Activated CD4-positive, alpha-beta T cell treated with anti-CD3 and anti-CD28 coated beads, Interleukin-2, amount 10 ng/mL, durations not matched to agents 7 days and 5 days (primary cell): ENCODE measurements around the gene PRRX1. TPM values are rescaled to one million over a fixed set of nuclear protein-coding genes. Genes with fewer than 3 reads are reported as not detected.

Experiments used
- CTCF ChIA-PET: fragments of 350-600 bp; sonication (Branson Sonifier 250); formaldehyde crosslinking; loops from one replicate; lab custom pipeline; 2021; ENCODE audit warnings: antibody characterized with exemption; lab: Charles Lee
- POLR2A ChIA-PET: fragments of 350-600 bp; sonication (Branson Sonifier 250); formaldehyde crosslinking; loops from one replicate; lab custom pipeline; 2021; ENCODE audit warnings: antibody characterized with exemption; lab: Charles Lee
- DNase-seq: peaks from one replicate; pipeline ENCODE4 v3.0.0-alpha.2; 2020
- H3K27ac Mint-ChIP-seq: one replicate; pipeline ENCODE4 v1.8.0; 2021; ENCODE audit warnings: mild to moderate bottlenecking, moderate library complexity, mixed read lengths
- H3K27me3 Mint-ChIP-seq: one replicate; pipeline ENCODE4 v1.8.0; 2021; ENCODE audit warnings: mixed read lengths
- H3K36me3 Mint-ChIP-seq: one replicate; pipeline ENCODE4 v1.8.0; 2021; ENCODE audit warnings: low read depth, mixed read lengths
- H3K4me1 Mint-ChIP-seq: one replicate; pipeline ENCODE4 v1.8.0; 2021; ENCODE audit warnings: mixed read lengths
- H3K4me3 Mint-ChIP-seq: one replicate; pipeline ENCODE4 v1.8.0; 2021; ENCODE audit warnings: mild to moderate bottlenecking, moderate library complexity, mixed read lengths
- H3K9me3 Mint-ChIP-seq: one replicate; pipeline ENCODE4 v1.8.0; 2021; ENCODE audit warnings: mixed read lengths
- total RNA-seq, 2 experiments: library from RNA; stranded (reverse); gene quantifications; one replicate each; pipeline ENCODE4 v1.2.3, GENCODE V29; 2021

PRRX1 gene
- total RNA-seq, 2 experiments from 2014 or later = not detected

GRCh38 chr1:170700842-170701615 lies 37.1 kb downstream of the PRRX1 start:
- ChIA-PET POLR2A (no interaction called here), CTCF (no interaction called here)
- Mint-ChIP-seq H3K9me3 (no peaks in the 10 kb centered on the region), H3K27me3 (peaks cover 2% of the 10 kb centered on the region), H3K4me3 (no peak overlapping the region), H3K36me3 (no peaks in the 10 kb centered on the region), H3K4me1 (no peaks in the 10 kb centered on the region), H3K27ac (no peak overlapping the region)
- no peak for DNase-seq

- CTCF ChIA-PET = no interaction called here
- Mint-ChIP-seq H3K36me3 (no peaks in the 10 kb centered on the region), H3K27me3 (peaks cover 2% of the 10 kb centered on the region), H3K9me3 (no peaks in the 10 kb centered on the region), H3K27ac (no peak overlapping the region), H3K4me3 (no peak overlapping the region), H3K4me1 (no peaks in the 10 kb centered on the region)
- no peak for DNase-seq
- POLR2A ChIA-PET = no interaction called here
Measured at GRCh38 chr1:170701962-170702361, 38.0 kb downstream of the PRRX1 start.

GRCh38 chr1:170703591-170703990 lies 39.7 kb downstream of the PRRX1 start:
- CTCF ChIA-PET = no interaction called here
- POLR2A ChIA-PET = no interaction called here

GRCh38 chr1:170704256-170704655 lies 40.3 kb downstream of the PRRX1 start:
- CTCF ChIA-PET = no interaction called here
- no peaks in the 10 kb centered on the region for H3K9me3 Mint-ChIP-seq
- POLR2A ChIA-PET = no interaction called here
- no peak overlapping the region for H3K4me3 Mint-ChIP-seq
- H3K36me3 Mint-ChIP-seq = no peaks in the 10 kb centered on the region
- no peaks in the 10 kb centered on the region for H3K27me3 Mint-ChIP-seq
- H3K27ac Mint-ChIP-seq = no peak overlapping the region
- no peak for DNase-seq
- H3K4me1 Mint-ChIP-seq = no peaks in the 10 kb centered on the region

More at GRCh38 chr1:170703591-170703990, 39.7 kb downstream of the PRRX1 start:
- Mint-ChIP-seq H3K27ac (no peak overlapping the region), H3K36me3 (no peaks in the 10 kb centered on the region), H3K27me3 (no peaks in the 10 kb centered on the region), H3K4me3 (no peak overlapping the region), H3K9me3 (no peaks in the 10 kb centered on the region), H3K4me1 (no peaks in the 10 kb centered on the region)
- no peak for DNase-seq

GRCh38 chr1:170705981-170706380 lies 42.0 kb downstream of the PRRX1 start:
- H3K36me3 Mint-ChIP-seq = no peaks in the 10 kb centered on the region
- H3K27ac Mint-ChIP-seq = no peak overlapping the region
- CTCF ChIA-PET = no interaction called here
- no peak overlapping the region for H3K4me3 Mint-ChIP-seq
- no peaks in the 10 kb centered on the region for H3K9me3 Mint-ChIP-seq
- no peaks in the 10 kb centered on the region for H3K4me1 Mint-ChIP-seq
- POLR2A ChIA-PET = no interaction called here
- DNase-seq = no peak
- H3K27me3 Mint-ChIP-seq = no peaks in the 10 kb centered on the region

GRCh38 chr1:170707117-170707516 lies 43.2 kb downstream of the PRRX1 start:
- no peaks in the 10 kb centered on the region for H3K9me3 Mint-ChIP-seq
- no peaks in the 10 kb centered on the region for H3K27me3 Mint-ChIP-seq
- H3K4me1 Mint-ChIP-seq = no peaks in the 10 kb centered on the region
- ChIA-PET CTCF (interaction anchor here (0.7 kb wide), 1 partner anchor 75 kb away, joined by 4 read pairs; no protein-coding TSS in a partner anchor), POLR2A (no interaction called here)
- H3K27ac Mint-ChIP-seq = no peak overlapping the region
- no peaks in the 10 kb centered on the region for H3K36me3 Mint-ChIP-seq
- no peak overlapping the region for H3K4me3 Mint-ChIP-seq
- DNase-seq = no peak

GRCh38 chr1:170707959-170708655 lies 44.2 kb downstream of the PRRX1 start:
- ChIA-PET CTCF (no interaction called here), POLR2A (no interaction called here)
- Mint-ChIP-seq H3K27ac (no peak overlapping the region), H3K4me1 (no peaks in the 10 kb centered on the region), H3K36me3 (no peaks in the 10 kb centered on the region), H3K4me3 (no peak overlapping the region), H3K27me3 (peaks cover 3% of the 10 kb centered on the region), H3K9me3 (no peaks in the 10 kb centered on the region)
- DNase-seq = no peak

DNA sequence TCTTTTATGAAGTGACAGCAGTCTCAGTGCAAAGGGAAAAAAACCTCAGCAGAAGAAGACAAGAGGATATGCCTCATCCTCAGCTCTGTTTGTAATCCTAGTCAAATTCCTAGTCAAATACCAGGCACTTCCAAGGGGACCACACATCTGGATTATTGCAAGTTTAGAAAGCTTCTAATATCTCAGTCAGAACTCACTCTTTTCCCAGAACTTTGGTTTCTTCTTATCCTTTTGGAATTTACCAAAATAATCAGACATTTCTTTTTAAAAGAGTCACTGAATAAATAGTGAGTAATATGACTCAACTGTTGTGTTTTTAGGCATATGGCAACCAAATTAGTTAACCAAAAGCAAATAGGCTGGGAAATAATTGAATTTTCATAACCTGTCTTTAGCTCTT lies 47.8 kb downstream of the PRRX1 start:
- ChIA-PET CTCF (no interaction called here), POLR2A (no interaction called here)
- Mint-ChIP-seq H3K27ac (no peak overlapping the region), H3K36me3 (no peaks in the 10 kb centered on the region), H3K9me3 (no peaks in the 10 kb centered on the region), H3K27me3 (peaks cover 3% of the 10 kb centered on the region), H3K4me3 (no peak overlapping the region), H3K4me1 (no peaks in the 10 kb centered on the region)
- DNase-seq = no peak

GRCh38 chr1:170714163-170714562 lies 50.2 kb downstream of the PRRX1 start:
- H3K27me3 Mint-ChIP-seq = peaks cover 3% of the 10 kb centered on the region
- no peak for DNase-seq
- H3K9me3 Mint-ChIP-seq = no peaks in the 10 kb centered on the region
- H3K36me3 Mint-ChIP-seq = no peaks in the 10 kb centered on the region
- H3K4me1 Mint-ChIP-seq = no peaks in the 10 kb centered on the region
- POLR2A ChIA-PET = no interaction called here
- no peak overlapping the region for H3K4me3 Mint-ChIP-seq
- no peak overlapping the region for H3K27ac Mint-ChIP-seq
- CTCF ChIA-PET = no interaction called here

- ChIA-PET CTCF (no interaction called here), POLR2A (no interaction called here)
- no peaks in the 10 kb centered on the region for H3K4me1 Mint-ChIP-seq
- no peak overlapping the region for H3K4me3 Mint-ChIP-seq
- H3K27me3 Mint-ChIP-seq = peaks cover 3% of the 10 kb centered on the region
- H3K27ac Mint-ChIP-seq = no peak overlapping the region
- no peak for DNase-seq
- no peaks in the 10 kb centered on the region for H3K36me3 Mint-ChIP-seq
- H3K9me3 Mint-ChIP-seq = no peaks in the 10 kb centered on the region
Measured at GRCh38 chr1:170714938-170715337, 51.0 kb downstream of the PRRX1 start.

DNA sequence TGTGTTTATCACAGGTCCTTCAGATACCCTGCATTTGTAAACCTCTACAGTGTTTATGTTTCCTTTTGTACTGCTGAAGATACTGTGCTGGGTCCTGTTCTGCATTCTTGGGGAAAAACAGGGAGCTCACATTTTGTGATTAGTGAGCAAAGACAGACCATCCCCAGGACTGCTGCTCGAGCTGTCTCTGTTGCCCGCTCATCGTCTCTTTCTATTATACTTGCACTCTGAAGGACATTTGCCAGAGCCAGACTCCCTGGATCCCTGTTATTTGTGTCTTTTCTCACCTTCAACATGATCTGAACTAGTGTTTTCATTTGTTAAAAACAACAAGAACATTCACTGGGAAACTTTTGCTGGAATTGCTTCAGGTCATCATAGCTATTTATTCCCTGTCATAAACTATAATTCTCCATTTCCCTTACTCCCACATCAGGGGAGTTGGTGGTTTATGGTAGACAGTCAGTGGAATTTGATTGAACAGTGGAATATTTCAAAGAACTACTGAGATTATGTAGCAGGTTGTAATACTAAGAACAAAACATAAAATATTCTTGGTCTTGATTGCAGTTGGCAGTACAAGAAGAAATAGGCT lies 53.0 kb downstream of the PRRX1 start:
- CTCF ChIA-PET = no interaction called here
- Mint-ChIP-seq H3K27me3 (peaks cover 3% of the 10 kb centered on the region), H3K4me1 (no peaks in the 10 kb centered on the region), H3K36me3 (no peaks in the 10 kb centered on the region), H3K4me3 (no peak overlapping the region), H3K27ac (no peak overlapping the region), H3K9me3 (no peaks in the 10 kb centered on the region)
- POLR2A ChIA-PET = no interaction called here
- DNase-seq = no peak

- Mint-ChIP-seq H3K27ac (no peak overlapping the region), H3K36me3 (no peaks in the 10 kb centered on the region), H3K27me3 (no peaks in the 10 kb centered on the region), H3K9me3 (no peaks in the 10 kb centered on the region), H3K4me3 (no peak overlapping the region), H3K4me1 (no peaks in the 10 kb centered on the region)
- DNase-seq = no peak
- POLR2A ChIA-PET = no interaction called here
- CTCF ChIA-PET = no interaction called here
Measured at GRCh38 chr1:170720661-170721060, 56.7 kb downstream of the PRRX1 start.

DNA sequence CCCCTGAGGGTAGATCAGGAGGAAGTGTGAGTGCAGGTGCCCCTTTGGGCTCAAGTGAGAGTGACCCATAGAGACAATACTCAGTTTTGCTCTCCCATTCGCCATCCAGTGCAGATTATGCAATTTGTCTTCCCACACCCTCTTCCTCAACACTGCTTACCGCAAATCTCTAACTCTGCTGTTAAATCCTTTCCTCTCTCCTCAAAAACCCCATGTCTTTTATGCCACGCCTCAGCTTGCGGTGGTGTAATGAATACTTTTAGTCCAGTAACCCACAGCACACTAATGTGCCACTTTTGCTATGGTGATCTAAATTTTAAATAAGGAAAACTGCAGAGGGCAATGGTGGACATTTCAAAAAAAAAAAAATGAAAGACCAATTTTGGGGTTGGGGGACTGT lies 57.7 kb downstream of the PRRX1 start:
- Mint-ChIP-seq H3K27ac (no peak overlapping the region), H3K36me3 (no peaks in the 10 kb centered on the region), H3K27me3 (no peaks in the 10 kb centered on the region), H3K9me3 (no peaks in the 10 kb centered on the region), H3K4me3 (no peak overlapping the region), H3K4me1 (no peaks in the 10 kb centered on the region)
- CTCF ChIA-PET = no interaction called here
- POLR2A ChIA-PET = no interaction called here
- no peak for DNase-seq
